Measurements from ENCODE around the gene ZFP3.

GRCh38 chr17:5096731-5097100, 18.4 kb downstream of the ZFP3 start:
- TF ChIP-seq POLR2A (IDR thresholded peaks at IDR 0.05; ENCODE audit: low read depth, low read length) (no peak), TAF1 (IDR thresholded peaks at IDR 0.05; ENCODE audit: borderline replicate concordance, low read depth, low read length) (no peak), POLR2AphosphoS5 (IDR thresholded peaks at IDR 0.05; ENCODE audit: low read depth, low read length) (no peak)
